Omental fat pad (tissue), 4 donors: ENCODE results near the gene LRRTM3. TPM values are rescaled to one million over a fixed set of nuclear protein-coding genes. Genes with fewer than 3 reads are reported as not detected.

ENCODE experiments used
- ATAC-seq: fragments of 150-250 bp; one replicate; pipeline ENCODE4 v1.9.1; 2016; ENCODE audit warnings: mild to moderate bottlenecking, moderate library complexity; ENCODE audit not compliant: low FRiP score
- DNase-seq: peaks from one replicate; pipeline ENCODE4 v3.0.0-alpha.2; 2019; ENCODE audit warnings: low spot score
- total RNA-seq, 4 donors: library from RNA; depleted of rRNA; stranded (reverse); fragments of >200 nt; gene quantifications; one replicate each; pipeline ENCODE4 v1.1.0, GENCODE V29; 2016
- TF ChIP-seq, protein P1 (sequence below), 3 donors: fragments of 450-650 bp; IDR thresholded peaks; one replicate each; pipeline ENCODE4 v1.5.1; 2016 to 2017; ENCODE audit warnings: antibody characterized with exemption in 3 of 3, mild to moderate bottlenecking in 3 of 3, moderate library complexity in 2 of 3

The LRRTM3 gene
- total RNA-seq, 4 donors from 2014 or later, result 0.09 TPM; not detected in 3

DNA sequence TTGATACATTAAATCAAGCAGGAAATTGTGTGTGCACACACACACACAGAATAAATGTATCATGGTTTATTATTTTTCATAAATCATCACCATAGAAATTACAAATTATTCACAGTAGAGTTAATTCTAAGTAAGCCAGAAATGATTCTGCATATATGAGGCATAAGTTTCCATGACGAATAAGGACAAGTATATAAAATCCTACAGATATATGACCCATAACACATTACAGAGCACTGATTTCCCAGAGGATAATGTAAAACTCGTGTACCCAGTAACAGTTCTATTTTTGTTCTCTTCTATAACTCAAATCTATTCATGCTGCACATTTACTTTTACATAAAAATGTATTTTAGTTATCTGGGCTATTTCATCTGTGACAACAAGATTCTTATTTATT is 169.7 kb downstream of the LRRTM3 start:
- DNase-seq, result no peak
- ATAC-seq, result no peak
- TF ChIP-seq, protein P1, sequence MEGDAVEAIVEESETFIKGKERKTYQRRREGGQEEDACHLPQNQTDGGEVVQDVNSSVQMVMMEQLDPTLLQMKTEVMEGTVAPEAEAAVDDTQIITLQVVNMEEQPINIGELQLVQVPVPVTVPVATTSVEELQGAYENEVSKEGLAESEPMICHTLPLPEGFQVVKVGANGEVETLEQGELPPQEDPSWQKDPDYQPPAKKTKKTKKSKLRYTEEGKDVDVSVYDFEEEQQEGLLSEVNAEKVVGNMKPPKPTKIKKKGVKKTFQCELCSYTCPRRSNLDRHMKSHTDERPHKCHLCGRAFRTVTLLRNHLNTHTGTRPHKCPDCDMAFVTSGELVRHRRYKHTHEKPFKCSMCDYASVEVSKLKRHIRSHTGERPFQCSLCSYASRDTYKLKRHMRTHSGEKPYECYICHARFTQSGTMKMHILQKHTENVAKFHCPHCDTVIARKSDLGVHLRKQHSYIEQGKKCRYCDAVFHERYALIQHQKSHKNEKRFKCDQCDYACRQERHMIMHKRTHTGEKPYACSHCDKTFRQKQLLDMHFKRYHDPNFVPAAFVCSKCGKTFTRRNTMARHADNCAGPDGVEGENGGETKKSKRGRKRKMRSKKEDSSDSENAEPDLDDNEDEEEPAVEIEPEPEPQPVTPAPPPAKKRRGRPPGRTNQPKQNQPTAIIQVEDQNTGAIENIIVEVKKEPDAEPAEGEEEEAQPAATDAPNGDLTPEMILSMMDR (IDR thresholded peaks at IDR 0.05), result no peak

DNA sequence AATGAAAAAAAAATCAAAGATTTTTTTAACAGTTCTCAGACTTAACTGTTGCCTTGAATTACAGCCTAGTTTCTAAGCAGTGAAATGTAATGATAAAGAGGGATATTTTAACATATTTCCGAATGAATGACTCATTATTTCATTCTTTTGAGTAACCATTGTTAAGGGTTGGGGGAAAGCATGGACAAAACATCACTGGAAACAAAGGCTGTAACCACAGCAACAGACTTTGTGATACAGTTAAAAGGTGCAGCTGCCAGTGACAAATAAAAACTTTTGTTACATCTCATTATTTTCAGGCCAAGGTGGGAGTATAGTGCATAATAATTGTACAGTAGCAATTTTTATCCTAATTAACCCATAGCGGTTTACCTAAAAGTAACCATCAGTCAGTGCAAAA is 172.6 kb downstream of the LRRTM3 start:
- TF ChIP-seq, protein P1 (IDR thresholded peaks at IDR 0.05), result no peak
- ATAC-seq (no peak), DNase-seq (no peak)

DNA sequence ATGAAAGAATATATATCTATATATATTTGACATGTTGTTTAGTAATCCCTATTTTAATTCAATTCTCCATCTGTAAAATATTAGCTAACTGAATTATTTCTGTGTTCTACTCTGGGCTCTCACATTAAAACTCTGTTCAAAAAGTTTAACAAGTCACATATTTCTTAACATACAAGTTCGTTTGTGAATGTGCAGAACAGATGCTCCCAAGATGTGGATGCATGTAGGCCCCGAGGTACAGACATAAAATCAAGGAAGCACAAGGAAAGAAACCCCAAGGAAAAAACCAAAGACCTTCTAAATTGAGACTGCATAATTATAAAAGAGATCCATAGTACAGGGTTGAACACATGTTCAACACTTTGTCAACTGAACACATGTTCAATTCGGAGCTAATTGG is 175.1 kb downstream of the LRRTM3 start:
- TF ChIP-seq, protein P1 (IDR thresholded peaks at IDR 0.05), result no peak
- no peak for ATAC-seq
- DNase-seq, result no peak

- ATAC-seq, result no peak
- TF ChIP-seq, protein P1 (IDR thresholded peaks at IDR 0.05), result no peak
- no peak for DNase-seq
Observed at GRCh38 chr10:67107670-67108069, 181.8 kb downstream of the LRRTM3 start.

- ATAC-seq (no peak), DNase-seq (no peak)
- TF ChIP-seq, protein P1 (IDR thresholded peaks at IDR 0.05), result no peak
Observed at GRCh38 chr10:67110286-67110685, 184.4 kb downstream of the LRRTM3 start.

DNA sequence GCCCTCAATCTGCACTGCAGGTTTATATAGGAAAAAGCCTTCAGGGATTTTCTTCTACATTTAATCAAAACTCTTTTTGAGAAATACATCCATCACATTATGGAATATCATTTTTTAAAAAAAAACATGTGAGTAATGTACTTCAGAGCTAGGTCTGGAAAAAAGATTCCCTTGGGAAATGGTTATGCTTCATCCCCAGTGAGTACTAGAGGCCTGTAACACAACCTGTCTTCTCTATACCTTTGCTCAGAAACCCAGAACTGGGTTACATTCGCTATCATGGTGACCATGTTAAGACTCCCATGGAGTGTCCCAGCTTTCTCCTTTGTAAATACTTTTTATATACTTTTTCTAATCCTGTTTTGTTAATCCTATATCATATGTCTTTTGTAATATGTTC is 186.9 kb downstream of the LRRTM3 start:
- TF ChIP-seq, protein P1 (IDR thresholded peaks at IDR 0.05), result no peak
- ATAC-seq (no peak), DNase-seq (no peak)

- TF ChIP-seq, protein P1 (IDR thresholded peaks at IDR 0.05), result no peak
- ATAC-seq, result no peak
- no peak for DNase-seq
Observed at GRCh38 chr10:67114945-67115344, 189.1 kb downstream of the LRRTM3 start.
